Endothelial cell of hepatic sinusoid (primary cell): Measurements from ENCODE around the gene MIX23.

ENCODE experiments used
- in situ Hi-C: cut with HindIII; loops from 2 replicates; pipeline ENCODE4 v1.10.0; 2017; ENCODE audit warnings: low sequenced_read_pairs

Gene MIX23

DNA sequence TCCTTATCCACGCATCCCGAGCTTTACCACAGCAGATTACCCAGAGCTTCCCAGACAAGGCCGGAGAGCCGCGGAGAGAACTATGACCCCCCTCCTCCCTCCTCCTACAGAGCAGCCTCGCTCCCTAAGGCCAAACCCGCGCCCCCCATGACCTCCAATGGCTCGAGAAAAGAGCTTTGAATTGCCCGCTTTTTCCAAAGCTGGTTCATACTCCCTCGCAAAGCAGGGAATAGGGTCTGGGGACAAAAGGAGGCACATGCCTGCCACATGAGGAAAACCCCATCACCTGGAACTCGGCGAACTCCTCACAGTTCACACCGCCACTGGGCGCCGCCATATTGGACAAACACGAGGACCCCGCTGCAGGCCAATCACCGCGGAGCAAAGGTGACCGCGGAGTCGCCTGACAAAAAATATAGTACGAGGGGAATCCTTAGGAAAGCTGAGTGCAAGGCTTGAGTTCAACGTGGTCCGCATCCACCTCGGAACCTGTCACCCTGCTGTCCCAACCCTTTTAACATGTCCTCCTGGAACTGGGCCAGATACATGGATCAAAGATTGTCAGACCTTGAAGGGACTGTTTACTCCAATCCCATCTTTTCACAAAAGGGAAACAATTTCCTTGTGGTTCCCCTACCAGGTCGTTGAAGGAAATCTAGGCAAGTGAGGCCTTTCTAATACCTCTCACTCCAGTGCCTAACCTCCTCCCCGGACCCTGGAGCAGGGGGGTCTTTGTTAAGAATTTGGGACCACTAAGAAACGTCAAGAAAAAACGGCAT, at the start of gene MIX23:
TSS of gene MIX23 (minus strand) at position 344 of the 779 bp plus-strand sequence. CDS start at position 337, 7 bp downstream.
- in situ Hi-C loops = no loop called here

- in situ Hi-C loops = no loop called here
Measured at GRCh38 chr3:122430371-122430770, 47.3 kb upstream of the MIX23 start.

DNA sequence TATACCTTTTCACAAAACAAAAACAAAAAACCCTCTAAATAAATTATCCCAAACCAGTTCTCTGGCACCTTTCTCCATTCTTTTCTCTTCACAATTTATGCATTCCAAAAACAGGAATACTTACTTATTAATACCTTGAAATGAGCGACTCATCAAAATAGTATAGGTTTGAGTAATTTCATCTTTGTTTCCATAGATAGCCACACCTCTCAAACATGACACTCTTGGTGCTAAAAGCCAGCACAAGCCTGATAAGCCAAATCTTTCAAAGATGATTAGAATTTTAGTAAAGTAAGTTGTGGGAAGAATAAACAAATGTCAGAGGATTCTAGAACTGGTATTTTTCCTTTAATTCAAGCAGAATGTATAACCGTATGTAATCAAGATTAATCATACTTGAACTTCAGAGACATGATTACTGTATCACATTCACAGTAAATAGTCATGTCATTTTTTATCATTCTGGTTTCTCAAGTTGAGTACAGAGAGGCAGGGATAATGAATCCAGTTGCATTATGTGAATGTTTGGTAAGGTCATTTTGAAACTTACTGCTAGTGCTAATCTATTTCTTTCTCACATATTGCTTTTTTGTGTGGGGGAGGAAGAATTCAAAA, 44.9 kb upstream of the MIX23 start:
- in situ Hi-C loops = no loop called here

GRCh38 chr3:122421836-122422235, 38.8 kb upstream of the MIX23 start:
- in situ Hi-C loops = no loop called here

GRCh38 chr3:122421101-122421500, 38.1 kb upstream of the MIX23 start:
- in situ Hi-C loops = no loop called here

DNA sequence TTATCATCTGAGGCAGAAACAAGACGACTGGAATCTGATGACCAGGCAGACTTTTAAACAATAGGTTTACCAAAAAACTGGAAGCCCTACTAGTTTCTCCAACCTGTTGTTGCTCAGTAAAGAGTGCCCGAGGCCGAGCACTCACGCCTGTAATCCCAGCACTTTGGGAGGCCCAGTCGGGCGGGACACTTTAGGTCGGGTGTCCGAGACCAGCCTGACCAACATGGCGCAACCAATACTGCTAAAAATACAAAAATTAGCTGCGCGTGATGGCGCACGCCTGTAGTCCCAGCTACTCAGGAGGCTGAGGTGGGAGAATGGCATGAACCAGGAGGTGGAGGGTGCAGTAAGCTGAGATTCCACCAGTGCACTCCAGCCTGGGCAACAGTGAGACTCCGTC, 33.9 kb upstream of the MIX23 start:
- in situ Hi-C loops = no loop called here

DNA sequence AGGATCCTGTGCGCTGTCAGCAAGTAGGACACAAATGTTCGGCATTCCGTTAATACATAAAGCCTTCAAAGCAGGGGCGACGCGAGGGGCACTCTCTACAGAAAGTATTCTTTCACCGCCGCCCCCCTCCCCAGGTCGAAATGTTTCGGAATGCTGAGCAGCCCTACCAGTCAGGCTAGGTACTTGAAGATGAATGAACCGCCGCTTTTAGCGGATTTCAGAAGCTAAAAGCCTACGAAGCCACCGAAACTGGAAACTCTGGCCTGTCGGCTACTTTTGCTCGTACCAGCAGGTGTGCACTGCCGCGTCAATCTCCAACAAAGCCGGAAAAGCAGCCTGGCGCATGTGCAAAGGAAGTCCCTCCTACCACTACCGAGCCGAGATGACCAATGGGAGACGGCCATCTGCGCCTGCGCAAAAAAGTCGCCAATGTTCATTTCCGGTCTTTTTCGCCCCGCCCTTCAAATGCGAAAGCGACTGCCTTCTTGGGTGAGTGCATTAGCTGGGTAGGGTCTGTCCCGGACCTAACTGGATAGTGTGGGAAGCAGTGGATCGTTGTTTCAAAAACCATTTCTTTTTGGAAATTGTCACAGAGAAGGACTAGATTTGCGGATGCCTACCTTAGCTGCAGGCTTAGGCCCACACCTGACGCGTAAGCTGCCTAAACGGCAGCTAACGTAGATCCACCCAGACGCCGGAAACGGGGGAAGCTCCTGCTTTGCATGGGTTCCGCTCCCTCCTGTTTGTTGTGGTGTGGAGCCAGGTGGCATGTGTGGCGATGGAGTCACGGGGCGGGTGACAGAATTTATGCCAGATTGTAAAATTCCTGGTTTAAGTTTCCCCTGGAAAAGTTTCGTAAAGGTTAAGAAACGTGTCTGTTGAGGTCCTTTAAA, 33.0 kb upstream of the MIX23 start, which contains the start of gene WDR5B:
TSS of gene WDR5B (minus strand) at position 301 of the 893 bp plus-strand sequence. CDS start 534 bp downstream, outside the sequence.
- in situ Hi-C loops = no loop called here

DNA sequence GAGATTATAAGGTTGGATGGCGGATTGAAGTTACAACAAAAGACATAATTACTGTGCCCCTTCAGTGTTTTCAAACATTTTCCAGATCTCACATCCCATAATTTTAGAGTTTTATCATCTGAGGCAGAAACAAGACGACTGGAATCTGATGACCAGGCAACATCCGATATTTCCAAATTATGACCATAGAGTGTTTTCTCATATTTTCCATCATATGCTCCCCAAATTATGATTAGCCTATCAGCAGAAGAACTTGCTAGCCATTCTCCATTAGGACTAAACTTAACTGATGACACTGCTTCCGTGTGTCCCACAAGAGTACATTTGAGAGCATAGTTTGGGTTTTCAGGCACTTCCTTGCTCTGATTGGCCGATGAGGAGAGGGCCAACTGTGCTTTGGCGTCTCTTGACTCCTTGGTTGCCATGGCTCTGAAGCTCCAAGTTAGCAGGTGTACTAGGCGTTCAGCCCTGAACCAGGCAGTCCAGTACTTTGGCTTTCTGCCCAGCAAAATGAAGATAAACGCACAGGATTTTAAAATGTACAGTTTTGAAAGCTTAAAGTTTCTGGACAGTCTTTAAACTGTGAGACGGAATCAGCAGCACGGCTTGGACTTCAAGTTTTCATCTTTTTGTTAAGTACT, 32.2 kb upstream of the MIX23 start:
- in situ Hi-C loops = no loop called here

GRCh38 chr3:122414391-122414790, 31.4 kb upstream of the MIX23 start:
- in situ Hi-C loops = no loop called here

- in situ Hi-C loops = no loop called here
Measured at GRCh38 chr3:122410639-122411038, 27.6 kb upstream of the MIX23 start.

DNA sequence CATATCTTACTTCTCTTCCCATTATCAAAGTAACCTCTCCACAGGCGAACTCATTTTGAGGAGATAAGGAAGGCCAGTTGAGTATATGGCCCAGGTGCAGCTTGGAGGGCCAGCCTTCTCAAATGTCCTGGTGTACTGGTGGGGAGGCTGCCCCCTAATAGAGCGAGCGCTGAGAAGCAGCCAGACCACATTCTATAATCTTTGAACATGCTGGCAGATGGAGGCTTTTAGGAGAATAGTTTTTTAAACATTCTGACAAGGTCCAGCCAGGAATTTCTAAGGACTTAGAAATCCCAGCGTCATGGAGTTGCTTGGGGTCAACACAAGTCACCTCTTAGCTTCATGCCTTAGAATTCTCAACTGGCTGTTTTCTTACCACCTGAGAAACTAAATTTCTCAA, 27.1 kb upstream of the MIX23 start:
- in situ Hi-C loops = no loop called here

GRCh38 chr3:122409446-122409845, 26.4 kb upstream of the MIX23 start:
- in situ Hi-C loops = no loop called here

- in situ Hi-C loops = no loop called here
Measured at GRCh38 chr3:122407946-122408345, 24.9 kb upstream of the MIX23 start.

DNA sequence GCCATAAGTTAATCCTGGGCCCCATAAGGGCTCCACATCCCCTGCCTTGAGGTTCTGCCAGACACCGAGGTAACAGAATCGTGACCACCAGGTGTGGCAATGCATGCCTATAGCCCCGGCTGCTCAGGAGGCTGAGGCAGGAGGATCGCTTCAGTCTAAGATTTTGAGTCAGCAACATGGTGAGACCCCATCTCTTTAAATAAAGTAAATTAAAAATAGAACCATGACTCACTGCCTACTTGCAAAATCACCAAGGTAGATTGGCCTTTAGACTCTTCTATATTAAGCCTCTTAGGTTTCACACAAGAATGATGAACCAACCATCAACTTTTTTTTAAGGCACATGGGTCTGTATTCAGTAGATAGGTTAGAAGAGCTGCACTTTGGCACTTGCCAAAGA, 23.2 kb upstream of the MIX23 start:
- in situ Hi-C loops = no loop called here

- in situ Hi-C loops = no loop called here
Measured at GRCh38 chr3:122405015-122405414, 22.0 kb upstream of the MIX23 start.

DNA sequence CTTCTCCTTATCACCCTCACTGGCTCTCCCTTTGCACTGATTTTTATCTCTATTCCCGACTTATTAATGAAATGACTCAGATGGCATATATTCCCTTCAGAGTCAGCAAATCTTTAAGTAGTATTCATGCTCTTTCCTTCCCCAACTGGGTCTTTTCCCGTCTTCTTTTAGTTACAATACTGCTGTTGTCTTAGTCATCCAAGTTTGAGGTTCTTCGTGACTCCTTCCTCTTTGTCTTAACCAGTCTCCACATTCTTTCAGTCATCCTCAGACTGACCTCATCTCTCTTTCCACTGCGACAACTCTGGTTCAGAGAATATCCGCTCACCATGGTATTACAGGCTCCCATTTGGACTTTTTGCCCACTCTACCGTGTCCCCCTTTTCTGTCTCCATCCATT, 20.5 kb upstream of the MIX23 start:
- in situ Hi-C loops = no loop called here

- in situ Hi-C loops = no loop called here
Measured at GRCh38 chr3:122398920-122399319, 15.9 kb upstream of the MIX23 start.

- in situ Hi-C loops = no loop called here
Measured at GRCh38 chr3:122397201-122397600, 14.2 kb upstream of the MIX23 start.

DNA sequence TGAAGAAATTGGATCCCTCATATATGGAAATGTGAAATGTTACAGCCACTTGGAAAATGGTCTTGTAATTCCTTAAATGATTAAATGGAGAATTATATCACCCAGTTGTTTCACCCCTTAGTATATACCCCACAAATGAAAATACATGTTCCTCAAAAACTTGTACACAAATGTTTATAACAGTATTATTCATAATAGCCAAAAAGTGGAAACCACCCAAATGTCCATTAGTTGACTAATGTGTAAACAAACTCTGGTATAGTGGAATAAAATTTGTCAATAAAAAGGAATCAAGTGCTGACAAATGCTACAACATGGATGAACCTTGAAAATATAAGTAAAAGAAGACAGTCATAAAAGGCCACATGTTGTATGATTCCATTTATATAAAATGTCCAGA, 13.5 kb upstream of the MIX23 start:
- in situ Hi-C loops = no loop called here

DNA sequence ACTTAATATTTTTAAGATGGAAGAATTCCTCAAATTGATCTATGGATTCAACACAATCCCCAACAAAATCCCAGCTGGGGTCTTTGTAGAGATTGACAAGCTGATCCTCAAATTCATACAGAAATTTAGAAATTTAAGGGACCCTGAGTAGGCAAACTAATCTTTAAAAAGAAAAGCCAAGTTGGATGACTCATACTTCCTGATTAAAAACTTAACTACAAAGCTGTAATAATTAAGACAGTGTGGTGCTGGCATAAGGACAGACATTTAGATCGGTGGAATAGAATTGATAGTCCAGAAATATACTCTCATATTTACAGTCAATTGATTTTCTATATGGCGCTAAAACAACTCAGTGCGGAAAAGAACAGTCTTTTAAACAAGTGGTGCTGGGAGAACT, 12.6 kb upstream of the MIX23 start:
- in situ Hi-C loops = no loop called here

- in situ Hi-C loops = no loop called here
Measured at GRCh38 chr3:122394173-122394572, 11.1 kb upstream of the MIX23 start.
